ENCODE results near the gene CYP4F22. TPM values are rescaled to one million over a fixed set of nuclear protein-coding genes. Genes with fewer than 3 reads are reported as not detected.

Gene CYP4F22
- total and polyA plus RNA-seq, 10 of the 15 experiments (the other 5 are each of a cell fraction or from before 2014, with no cell fraction given) = not detected

GRCh38 chr19:15548648-15549047 lies 40.3 kb downstream of the CYP4F22 start:
- Histone ChIP-seq H3K4me1 (ENCODE audit: control insufficient read depth, insufficient read depth, low read length) (peaks cover 3% of the 10 kb centered on the region; the same call in 1 of the 2 replicates), H3K9ac (ENCODE audit: control insufficient read depth, insufficient read depth, low read length) (no peak overlapping the region), H3K27me3 (replicated peaks in 1 of 2; ENCODE audit: control insufficient read depth in 2 of 2, insufficient read depth in 2 of 2, low read length in 1 of 2) (no peaks in the 10 kb centered on the region), H4K20me1 (ENCODE audit: control insufficient read depth, insufficient read depth) (no peaks in the 10 kb centered on the region), H3K79me2 (ENCODE audit: control insufficient read depth, insufficient read depth, low read length) (no peaks in the 10 kb centered on the region), H3K27ac (ENCODE audit: control insufficient read depth, insufficient read depth) (no peak overlapping the region), H3K4me3 (no peak overlapping the region), H3K4me2 (ENCODE audit: control insufficient read depth, insufficient read depth) (no peak overlapping the region), H3K36me3 (ENCODE audit: control insufficient read depth in 2 of 2, insufficient read depth in 2 of 2, low read length in 1 of 2) (no peaks in the 10 kb centered on the region), H3K9me3 (replicated peaks; ENCODE audit: control insufficient read depth, insufficient read depth, low read length) (no peaks in the 10 kb centered on the region; the same call in 2 of the 3 replicates), H2AFZ (ENCODE audit: control insufficient read depth, low read depth, low read length) (no peak overlapping the region)
- ChIA-PET RAD21 (ENCODE audit: unreplicated experiment) (no interaction called here), CTCF (interaction anchor here (0.7 kb wide), 1 partner anchor 295 kb away, joined by 3 read pairs; no protein-coding TSS in a partner anchor), SMC1A (ENCODE audit: uncharacterized antibody, unreplicated experiment) (no interaction called here), POLR2A (no interaction called here)
- TF ChIP-seq SMARCA5 (IDR thresholded peaks at IDR 0.05) (no peak), POLR2A (IDR thresholded peaks at IDR 0.05; ENCODE audit: low read depth, low read length) (no peak), IKZF2 (IDR thresholded peaks at IDR 0.05) (no peak), STAT3 (IDR thresholded peaks at IDR 0.05; ENCODE audit: low read depth, low read length) (no peak), STAT1 (conservative IDR thresholded peaks at IDR 0.05) (no peak), JUND (IDR thresholded peaks at IDR 0.05; ENCODE audit: low read depth, low read length) (no peak), CHD4 (IDR thresholded peaks at IDR 0.05) (no peak), BHLHE40 (IDR thresholded peaks at IDR 0.05; ENCODE audit: borderline replicate concordance in 1 of 2, low read depth in 2 of 2, low read length in 1 of 2) (no peak), MEF2B (IDR thresholded peaks at IDR 0.05; ENCODE audit: partially characterized antibody, poor library complexity, severe bottlenecking) (no peak), SUPT20H (IDR thresholded peaks at IDR 0.05; ENCODE audit: borderline replicate concordance, control insufficient read depth, low read depth, low read length) (no peak), GABPA (IDR thresholded peaks at IDR 0.05; ENCODE audit: low read depth) (no peak), EZH2 (IDR thresholded peaks at IDR 0.05; ENCODE audit: borderline replicate concordance, control insufficient read depth, low read depth, low read length) (no peak), HDAC6 (IDR thresholded peaks at IDR 0.05; ENCODE audit: unreplicated experiment) (no peak), RUNX3 (IDR thresholded peaks at IDR 0.05; ENCODE audit: low read length) (no peak), CHD2 (IDR thresholded peaks at IDR 0.05; ENCODE audit: borderline replicate concordance, low read depth, low read length) (no peak), RAD21 (IDR thresholded peaks at IDR 0.05; ENCODE audit: insufficient read depth, low read depth, low read length) (no peak)
- TF ChIP-seq, protein P1, sequence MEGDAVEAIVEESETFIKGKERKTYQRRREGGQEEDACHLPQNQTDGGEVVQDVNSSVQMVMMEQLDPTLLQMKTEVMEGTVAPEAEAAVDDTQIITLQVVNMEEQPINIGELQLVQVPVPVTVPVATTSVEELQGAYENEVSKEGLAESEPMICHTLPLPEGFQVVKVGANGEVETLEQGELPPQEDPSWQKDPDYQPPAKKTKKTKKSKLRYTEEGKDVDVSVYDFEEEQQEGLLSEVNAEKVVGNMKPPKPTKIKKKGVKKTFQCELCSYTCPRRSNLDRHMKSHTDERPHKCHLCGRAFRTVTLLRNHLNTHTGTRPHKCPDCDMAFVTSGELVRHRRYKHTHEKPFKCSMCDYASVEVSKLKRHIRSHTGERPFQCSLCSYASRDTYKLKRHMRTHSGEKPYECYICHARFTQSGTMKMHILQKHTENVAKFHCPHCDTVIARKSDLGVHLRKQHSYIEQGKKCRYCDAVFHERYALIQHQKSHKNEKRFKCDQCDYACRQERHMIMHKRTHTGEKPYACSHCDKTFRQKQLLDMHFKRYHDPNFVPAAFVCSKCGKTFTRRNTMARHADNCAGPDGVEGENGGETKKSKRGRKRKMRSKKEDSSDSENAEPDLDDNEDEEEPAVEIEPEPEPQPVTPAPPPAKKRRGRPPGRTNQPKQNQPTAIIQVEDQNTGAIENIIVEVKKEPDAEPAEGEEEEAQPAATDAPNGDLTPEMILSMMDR (IDR thresholded peaks at IDR 0.05 in 2 of 3, conservative IDR thresholded peaks at IDR 0.05 in 1 of 3; ENCODE audit: control insufficient read depth in 2 of 3, extremely low read depth in 1 of 3, insufficient read depth in 1 of 3, low read depth in 3 of 3, low read length in 3 of 3) = no peak
- TF ChIP-seq, protein P2, sequence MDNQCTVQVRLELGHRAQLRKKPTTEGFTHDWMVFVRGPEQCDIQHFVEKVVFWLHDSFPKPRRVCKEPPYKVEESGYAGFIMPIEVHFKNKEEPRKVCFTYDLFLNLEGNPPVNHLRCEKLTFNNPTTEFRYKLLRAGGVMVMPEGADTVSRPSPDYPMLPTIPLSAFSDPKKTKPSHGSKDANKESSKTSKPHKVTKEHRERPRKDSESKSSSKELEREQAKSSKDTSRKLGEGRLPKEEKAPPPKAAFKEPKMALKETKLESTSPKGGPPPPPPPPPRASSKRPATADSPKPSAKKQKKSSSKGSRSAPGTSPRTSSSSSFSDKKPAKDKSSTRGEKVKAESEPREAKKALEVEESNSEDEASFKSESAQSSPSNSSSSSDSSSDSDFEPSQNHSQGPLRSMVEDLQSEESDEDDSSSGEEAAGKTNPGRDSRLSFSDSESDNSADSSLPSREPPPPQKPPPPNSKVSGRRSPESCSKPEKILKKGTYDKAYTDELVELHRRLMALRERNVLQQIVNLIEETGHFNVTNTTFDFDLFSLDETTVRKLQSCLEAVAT (IDR thresholded peaks at IDR 0.05) = no peak
- DNase-seq (ENCODE audit: low read depth, low spot score) (no peak), FAIRE-seq (no peak), ATAC-seq (no peak)
- in situ Hi-C loops (cut with MboI) (no loop called here), intact Hi-C loops (cut with micrococcal nuclease; ENCODE audit: unreplicated experiment) (no loop called here)
- 32% methylated on average over 2 of the region's 2 CpGs for WGBS (ENCODE audit: insufficient coverage, insufficient replicate concordance, low lambda C conversion rate, missing lambda C conversion rate)
- no TSS peak for BruUV-seq (replicated peaks)

All from GM12878 (cell line).